Tibial nerve (tissue), 4 donors: ENCODE results near the gene SEC61A1. TPM values are rescaled to one million over a fixed set of nuclear protein-coding genes. Genes with fewer than 3 reads are reported as not detected.

Experiments
- DNase-seq, 2 donors: peaks; one replicate each; pipeline ENCODE4 v3.0.0-alpha.2; 2019; ENCODE audit warnings: low spot score in 2 of 2
- H3K27ac ChIP-seq, 4 donors: fragments of 200-600 bp; sonication (generic) in 3 of 4; one replicate each; pipeline ENCODE4 v1.5.1; 2017 to 2019; ENCODE audit warnings: mild to moderate bottlenecking in 1 of 4
- H3K27me3 ChIP-seq, 2 donors: fragments of 200-600 bp; sonication (generic) in 1 of 2; one replicate each; pipeline versions ENCODE4 v1.5.1 to v1.6.0; 2017 to 2019
- H3K36me3 ChIP-seq, 3 donors: fragments of 200-600 bp; sonication (generic); one replicate each; pipeline ENCODE4 v1.5.1; 2018 to 2019
- H3K4me1 ChIP-seq, 4 donors: fragments of 200-600 bp; sonication (generic) in 3 of 4; one replicate each; pipeline ENCODE4 v1.5.1; 2017 to 2019
- H3K4me3 ChIP-seq, 4 donors: fragments of 200-600 bp; sonication (generic) in 3 of 4; one replicate each; pipeline ENCODE4 v1.5.1; 2017 to 2019; ENCODE audit warnings: mild to moderate bottlenecking in 1 of 4, moderate library complexity in 1 of 4
- H3K9me3 ChIP-seq, 4 donors: fragments of 200-600 bp; sonication (generic) in 3 of 4; one replicate each; pipeline ENCODE4 v1.5.1; 2017 to 2019
- CTCF ChIP-seq, 5 experiments: fragments of 200-600 bp in 3 of 5; fragments of 450-650 bp in 2 of 5; sonication (generic) in 3 of 5; IDR thresholded peaks; one replicate each; pipeline ENCODE4 v1.5.1; 2016 to 2019; ENCODE audit warnings: antibody characterized with exemption in 5 of 5, mild to moderate bottlenecking in 3 of 5, moderate library complexity in 2 of 5
- EP300 ChIP-seq, 2 donors: sonication (generic); formaldehyde crosslinking; IDR thresholded peaks; one replicate each; pipeline ENCODE4 v1.6.1; 2017; ENCODE audit warnings: antibody characterized with exemption in 2 of 2, mild to moderate bottlenecking in 1 of 2
- POLR2A ChIP-seq, 2 donors: fragments of 450-650 bp; IDR thresholded peaks; one replicate each; pipeline ENCODE4 v1.6.1; 2017; ENCODE audit warnings: antibody characterized with exemption in 2 of 2, mild to moderate bottlenecking in 2 of 2, moderate library complexity in 2 of 2
- WGBS, 2 donors: methylation state at CpG; one replicate each; pipeline ENCODE4 v1.1.5; 2018; 5-methylcytosine and 5-hydroxymethylcytosine counted together
- total RNA-seq, 4 donors: library from RNA; depleted of rRNA; stranded (reverse); fragments of >200 nt; gene quantifications; one replicate each; pipeline ENCODE4 v1.1.0, GENCODE V29; 2016

SEC61A1 gene
- total RNA-seq, 4 donors from 2014 or later: 93.3 to 155 (median 108) TPM

GRCh38 chr3:128070898-128071591, 18.8 kb downstream of the SEC61A1 start:
- Histone ChIP-seq H3K4me3 (no peak overlapping the region), H3K27me3 (no peaks in the 10 kb centered on the region), H3K27ac (no peak overlapping the region), H3K36me3 (peaks cover 9 to 75% (median 37%) of the 10 kb centered on the region in 3 donors), H3K9me3 (no peaks in the 10 kb centered on the region), H3K4me1 (peaks cover 0 to 15% (median 5%) of the 10 kb centered on the region in 4 donors)
- no peak for DNase-seq
- 87 to 88% methylated on average over 10 to 13 of the region's 13 CpGs for WGBS, 2 donors
- TF ChIP-seq EP300 (IDR thresholded peaks at IDR 0.05): no peak
- no peak for TF ChIP-seq CTCF (IDR thresholded peaks at IDR 0.05)
- TF ChIP-seq POLR2A (IDR thresholded peaks at IDR 0.05): no peak

- 65 to 77% methylated on average over 4 to 9 of the region's 11 CpGs for WGBS, 2 donors
- Histone ChIP-seq H3K27me3 (no peaks in the 10 kb centered on the region), H3K9me3 (no peaks in the 10 kb centered on the region), H3K4me1 (peaks cover 0 to 23% (median 6%) of the 10 kb centered on the region in 4 donors), H3K4me3 (no peak overlapping the region), H3K36me3 (peaks cover 7 to 66% (median 33%) of the 10 kb centered on the region in 3 donors), H3K27ac (peak overlapping the region in 1 of 4 donors; percentile 23)
- DNase-seq: no peak
- TF ChIP-seq EP300 (IDR thresholded peaks at IDR 0.05): no peak
- no peak for TF ChIP-seq POLR2A (IDR thresholded peaks at IDR 0.05)
- no peak for TF ChIP-seq CTCF (IDR thresholded peaks at IDR 0.05)
Measured at GRCh38 chr3:128071771-128072453, 19.7 kb downstream of the SEC61A1 start.

DNA sequence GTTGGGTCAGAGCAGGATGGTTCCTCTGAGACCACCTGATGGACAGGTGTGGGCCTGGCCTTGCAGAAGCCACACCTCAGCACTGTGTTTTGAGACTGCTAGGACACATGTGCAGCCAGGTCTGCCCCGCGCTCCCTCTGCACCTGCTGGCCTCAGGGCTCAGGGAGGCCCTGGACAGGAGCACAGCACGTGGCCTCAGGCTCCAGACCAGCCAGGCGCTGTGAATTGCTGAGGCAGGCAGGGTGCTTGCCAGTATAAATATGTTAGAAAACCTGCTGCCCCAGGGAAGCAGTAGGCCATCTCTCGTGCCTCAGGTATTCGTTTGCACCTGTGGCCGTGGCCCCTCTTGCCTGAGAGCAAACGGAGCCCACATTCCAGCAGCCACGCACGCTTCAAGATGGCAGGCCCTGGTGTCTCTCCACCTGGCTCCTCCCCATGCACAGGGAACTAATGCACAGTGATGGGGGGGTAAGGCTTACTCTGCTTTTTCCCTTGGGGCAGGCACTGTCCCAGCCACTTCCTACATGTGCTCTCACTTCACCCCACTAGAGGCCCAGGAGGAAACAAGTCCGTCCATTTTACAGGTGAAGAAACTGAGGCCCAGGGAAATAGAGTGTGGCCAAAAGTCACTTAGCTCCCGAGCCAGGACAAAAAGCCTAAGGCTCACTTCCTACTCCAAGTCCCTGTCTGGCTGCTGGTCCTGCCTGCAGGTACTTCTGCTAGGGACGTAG, 20.4 kb downstream of the SEC61A1 start:
- Histone ChIP-seq H3K4me1 (peaks cover 0 to 30% (median 6%) of the 10 kb centered on the region in 4 donors), H3K27me3 (no peaks in the 10 kb centered on the region), H3K27ac (peak overlapping the region in 1 of 4 donors; percentile 23), H3K36me3 (peaks cover 0 to 59% (median 29%) of the 10 kb centered on the region in 3 donors), H3K9me3 (no peaks in the 10 kb centered on the region), H3K4me3 (no peak overlapping the region)
- no peak for DNase-seq
- TF ChIP-seq POLR2A (IDR thresholded peaks at IDR 0.05) (no peak), EP300 (IDR thresholded peaks at IDR 0.05) (no peak), CTCF (IDR thresholded peaks at IDR 0.05) (no peak)
- 84 to 86% methylated on average over 13 of the region's 13 CpGs for WGBS, 2 donors

GRCh38 chr3:128073185-128073725, 21.0 kb downstream of the SEC61A1 start:
- TF ChIP-seq POLR2A (IDR thresholded peaks at IDR 0.05): no peak
- TF ChIP-seq EP300 (IDR thresholded peaks at IDR 0.05): no peak
- no peak for TF ChIP-seq CTCF (IDR thresholded peaks at IDR 0.05)
- peaks cover 0 to 31% (median 6%) of the 10 kb centered on the region in 4 donors for H3K4me1 ChIP-seq
- no peak overlapping the region for H3K4me3 ChIP-seq
- H3K27ac ChIP-seq: peak overlapping the region in 2 of 4 donors; percentile 1
- no peaks in the 10 kb centered on the region for H3K9me3 ChIP-seq
- H3K27me3 ChIP-seq: no peaks in the 10 kb centered on the region
- peaks cover 0 to 53% (median 23%) of the 10 kb centered on the region in 3 donors for H3K36me3 ChIP-seq
- DNase-seq: no peak
- 87 to 91% methylated on average over 6 of the region's 6 CpGs for WGBS, 2 donors
